Endodermal cell (in vitro differentiated cells): ENCODE results near the gene DPH5. TPM values are rescaled to one million over a fixed set of nuclear protein-coding genes. Genes with fewer than 3 reads are reported as not detected.

Experiments
- DNase-seq: peaks from one replicate; pipeline ENCODE4 v3.0.0-alpha.2; 2017
- H3K27ac ChIP-seq: 2 replicates; pipeline ENCODE4 v1.5.1; 2013; ENCODE audit warnings: mild to moderate bottlenecking, low read depth, low read length, moderate library complexity
- H3K27me3 ChIP-seq: 2 replicates; pipeline ENCODE4 v1.6.1; 2013; ENCODE audit warnings: mild to moderate bottlenecking, low read length, moderate library complexity; ENCODE audit not compliant: insufficient read depth, control insufficient read depth, poor library complexity, severe bottlenecking
- H3K36me3 ChIP-seq: 2 replicates; pipeline ENCODE4 v1.7.0; 2013; ENCODE audit warnings: mild to moderate bottlenecking, low read length, moderate library complexity; ENCODE audit not compliant: control insufficient read depth, insufficient read depth
- H3K4me1 ChIP-seq: one replicate; pipeline ENCODE4 v1.7.0; 2013; ENCODE audit warnings: low read length; ENCODE audit not compliant: control insufficient read depth, insufficient read depth
- H3K4me3 ChIP-seq: 2 replicates; pipeline ENCODE4 v1.5.1; 2013; ENCODE audit warnings: mild to moderate bottlenecking, low read length, moderate library complexity
- H3K9ac ChIP-seq: 2 replicates; pipeline ENCODE4 v1.6.1; 2013; ENCODE audit warnings: mild to moderate bottlenecking, low read length, moderate library complexity; ENCODE audit not compliant: poor library complexity, severe bottlenecking; ENCODE audit errors: extremely low read depth
- H3K9me3 ChIP-seq: 2 replicates; pipeline ENCODE4 v1.6.1; 2013; ENCODE audit warnings: mild to moderate bottlenecking, low read length, moderate library complexity; ENCODE audit not compliant: control insufficient read depth
- H3K27ac Mint-ChIP-seq: 2 replicates; pipeline ENCODE4 v1.8.0; 2020; ENCODE audit warnings: mixed read lengths
- H3K27me3 Mint-ChIP-seq: 2 replicates; pipeline ENCODE4 v1.8.0; 2021; ENCODE audit warnings: mild to moderate bottlenecking, mixed read lengths; ENCODE audit not compliant: insufficient read depth
- H3K36me3 Mint-ChIP-seq: 2 replicates; pipeline ENCODE4 v1.8.0; 2020; ENCODE audit warnings: low read depth, mixed read lengths
- H3K4me1 Mint-ChIP-seq: 2 replicates; pipeline ENCODE4 v1.8.0; 2020; ENCODE audit warnings: mixed read lengths
- H3K4me3 Mint-ChIP-seq: 2 replicates; pipeline ENCODE4 v1.8.0; 2020; ENCODE audit warnings: mild to moderate bottlenecking, moderate library complexity, mixed read lengths
- H3K9me3 Mint-ChIP-seq: 2 replicates; pipeline ENCODE4 v1.8.0; 2020; ENCODE audit warnings: mild to moderate bottlenecking, mixed read lengths
- CTCF ChIP-seq: fragments of 200-600 bp; sonication (generic); conservative IDR thresholded peaks from 2 replicates; pipeline ENCODE4 v1.5.0; 2021; ENCODE audit warnings: antibody characterized with exemption, mild to moderate bottlenecking
- WGBS, 2 experiments: methylation state at CpG; one replicate each; pipeline versions ENCODE4 v1.1.5 to v1.1.7; 2013; ENCODE audit warnings: missing lambda C conversion rate in 2 of 2, mixed read lengths in 1 of 2; ENCODE audit not compliant: insufficient coverage in 1 of 2, insufficient read length in 1 of 2; 5-methylcytosine and 5-hydroxymethylcytosine counted together
- total RNA-seq, 2 donors: library from RNA; stranded (reverse); fragmentation: NEBNext Ultra II Directional in 1 of 2; extraction: Animal tissue kit (Norgen Biotek cat#: 25700) in 1 of 2; gene quantifications; 2 replicates in 1 of 2; 3 replicates in 1 of 2; pipeline ENCODE4 v1.2.1, GENCODE V29; 2021

DPH5 gene
- total RNA-seq, 2 donors from 2014 or later: 38.7 to 40.4 TPM

DNA sequence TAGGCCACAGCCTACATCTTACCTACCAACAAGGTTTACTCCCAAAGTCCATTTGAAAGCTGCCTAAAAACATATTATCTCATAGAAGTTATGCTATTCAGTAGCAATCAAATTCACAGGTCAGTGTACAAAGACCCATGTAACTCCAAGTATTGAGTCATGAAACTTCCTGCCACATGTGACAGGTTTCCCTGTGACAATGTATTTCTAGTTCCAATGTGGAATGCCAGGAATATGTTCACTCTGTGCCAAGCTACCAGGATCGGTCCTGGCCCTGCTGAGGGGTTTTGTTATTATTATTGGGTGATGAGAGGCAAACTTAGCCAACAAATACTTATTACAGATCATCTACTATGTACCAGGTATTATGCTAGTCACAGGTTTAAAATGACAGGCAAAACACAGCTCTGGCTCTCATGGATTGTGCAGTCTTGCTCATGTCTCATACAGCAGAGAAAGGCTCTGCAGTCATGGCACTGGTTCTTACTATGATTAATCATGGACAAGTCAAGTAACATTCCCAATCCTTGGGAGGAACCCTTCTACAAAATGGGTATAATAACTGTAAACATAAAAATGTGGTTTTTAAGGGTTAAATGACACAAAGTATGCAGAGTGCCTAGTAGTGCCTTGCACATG is 22.5 kb downstream of the DPH5 start:
- Histone ChIP-seq H3K9me3 (no peaks in the 10 kb centered on the region), H3K27ac (no peak overlapping the region), H3K27me3 (no peaks in the 10 kb centered on the region), H3K4me3 (no peak overlapping the region), H3K9ac (no peak overlapping the region), H3K4me1 (no peaks in the 10 kb centered on the region), H3K36me3 (peaks cover 33% of the 10 kb centered on the region)
- Mint-ChIP-seq H3K27me3 (no peaks in the 10 kb centered on the region), H3K4me1 (no peaks in the 10 kb centered on the region), H3K9me3 (no peaks in the 10 kb centered on the region), H3K36me3 (peaks cover 20% of the 10 kb centered on the region), H3K27ac (peak overlapping the region; percentile 26), H3K4me3 (no peak overlapping the region)
- WGBS, 2 experiments: 100% methylated on average over 1 of the region's 1 CpG; no CpG with 5 or more reads in 1 of the 2 experiments
- TF ChIP-seq CTCF: no peak
- DNase-seq: no peak

- Histone ChIP-seq H3K27ac (no peak overlapping the region), H3K36me3 (peaks cover 36% of the 10 kb centered on the region), H3K9me3 (no peaks in the 10 kb centered on the region), H3K4me3 (no peak overlapping the region), H3K9ac (no peak overlapping the region), H3K4me1 (no peaks in the 10 kb centered on the region), H3K27me3 (no peaks in the 10 kb centered on the region)
- no peaks in the 10 kb centered on the region for H3K27me3 Mint-ChIP-seq
- no peak for TF ChIP-seq CTCF
- H3K27ac Mint-ChIP-seq: no peak overlapping the region
- WGBS, 2 experiments: 33 to 61% methylated on average over 1 to 2 of the region's 2 CpGs
- H3K4me3 Mint-ChIP-seq: no peak overlapping the region
- no peak for DNase-seq
- H3K36me3 Mint-ChIP-seq: peaks cover 23% of the 10 kb centered on the region
- no peaks in the 10 kb centered on the region for H3K4me1 Mint-ChIP-seq
- H3K9me3 Mint-ChIP-seq: no peaks in the 10 kb centered on the region
Measured at GRCh38 chr1:101002551-101002950, 23.0 kb downstream of the DPH5 start.

DNA sequence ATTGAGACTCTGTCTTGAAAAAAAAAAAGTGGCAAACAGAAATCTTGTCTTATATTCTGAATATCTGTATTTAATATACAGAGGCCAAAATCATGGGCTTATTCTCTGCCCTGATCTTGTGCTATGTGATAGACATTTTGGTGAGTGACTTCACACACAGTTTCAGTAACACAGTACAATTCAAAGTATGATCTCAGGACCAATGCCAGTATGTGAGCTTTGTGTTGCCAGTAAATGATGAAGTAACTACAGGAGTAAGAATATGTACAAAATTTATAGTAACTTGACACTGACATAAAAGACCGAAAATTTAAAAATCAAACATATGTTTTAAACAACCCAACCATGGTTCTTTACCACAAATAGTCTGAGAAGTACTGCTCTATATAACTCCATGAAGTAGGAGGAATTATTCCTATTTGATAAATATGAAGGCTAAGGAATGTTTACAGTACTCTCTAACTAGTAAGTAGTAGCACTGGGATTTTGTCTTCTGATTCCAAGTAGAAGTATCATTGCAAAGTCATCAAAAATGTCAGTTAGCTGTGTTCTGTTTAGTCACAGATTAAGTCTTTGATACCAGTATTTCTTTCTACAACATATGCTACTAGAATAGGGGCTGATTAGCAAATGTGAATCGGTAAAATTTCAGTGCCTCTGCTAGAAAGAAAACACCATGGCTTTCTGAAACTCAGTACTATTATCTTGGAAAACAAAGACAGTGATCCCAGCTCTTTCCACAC is 25.3 kb downstream of the DPH5 start:
- Mint-ChIP-seq H3K27ac (no peak overlapping the region), H3K4me3 (no peak overlapping the region), H3K9me3 (no peaks in the 10 kb centered on the region), H3K4me1 (no peaks in the 10 kb centered on the region), H3K27me3 (no peaks in the 10 kb centered on the region), H3K36me3 (peaks cover 28% of the 10 kb centered on the region)
- H3K9ac ChIP-seq: no peak overlapping the region
- H3K9me3 ChIP-seq: no peaks in the 10 kb centered on the region
- no peaks in the 10 kb centered on the region for H3K27me3 ChIP-seq
- 80 to 98% methylated on average over 1 to 2 of the region's 2 CpGs for WGBS, 2 experiments
- H3K4me1 ChIP-seq: no peaks in the 10 kb centered on the region
- H3K27ac ChIP-seq: no peak overlapping the region
- TF ChIP-seq CTCF: no peak
- H3K4me3 ChIP-seq: no peak overlapping the region
- no peak for DNase-seq
- H3K36me3 ChIP-seq: peaks cover 45% of the 10 kb centered on the region
